ENCODE measurements around the gene FOXP1. TPM values are rescaled to one million over a fixed set of nuclear protein-coding genes. Genes with fewer than 3 reads are reported as not detected.

Gene FOXP1
- total RNA-seq, 1 donor from 2014 or later, result 137 TPM

GRCh38 chr3:71206305-71207165, 377.0 kb downstream of the FOXP1 start:
- intact Hi-C loops (cut with DNase I), result no loop called here
- DNase-seq (ENCODE audit: low spot score), result no peak
- ATAC-seq, result no peak

GRCh38 chr3:71203727-71204488, 379.6 kb downstream of the FOXP1 start:
- intact Hi-C loops (cut with DNase I), result no loop called here
- no peak for DNase-seq (ENCODE audit: low spot score)

GRCh38 chr3:71202848-71203533, 380.5 kb downstream of the FOXP1 start:
- DNase-seq (ENCODE audit: low spot score) (no peak), ATAC-seq (no peak)
- intact Hi-C loops (cut with DNase I), result no loop called here

More at GRCh38 chr3:71203727-71204488, 379.6 kb downstream of the FOXP1 start:
- ATAC-seq, result no peak

DNA sequence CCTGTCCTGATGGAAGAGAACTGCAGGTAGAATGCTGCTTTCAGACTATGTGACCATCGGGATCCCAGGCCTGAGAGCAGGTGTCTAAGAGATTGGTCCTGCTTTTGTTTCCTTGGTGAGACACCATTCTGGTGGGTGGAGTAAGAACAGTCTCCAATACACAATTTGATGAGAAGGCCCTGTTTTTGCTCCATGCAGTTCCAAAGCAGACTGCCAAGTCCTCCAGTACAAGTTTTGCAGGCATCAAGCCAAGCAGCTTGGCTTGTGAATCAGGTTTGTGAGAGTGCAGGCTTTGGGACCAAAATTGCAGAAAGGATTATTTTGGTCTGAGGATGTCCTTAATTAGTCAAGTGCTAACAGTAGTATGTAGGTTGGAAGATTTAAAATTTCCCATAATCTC, 381.6 kb downstream of the FOXP1 start:
- intact Hi-C loops (cut with DNase I), result no loop called here

DNA sequence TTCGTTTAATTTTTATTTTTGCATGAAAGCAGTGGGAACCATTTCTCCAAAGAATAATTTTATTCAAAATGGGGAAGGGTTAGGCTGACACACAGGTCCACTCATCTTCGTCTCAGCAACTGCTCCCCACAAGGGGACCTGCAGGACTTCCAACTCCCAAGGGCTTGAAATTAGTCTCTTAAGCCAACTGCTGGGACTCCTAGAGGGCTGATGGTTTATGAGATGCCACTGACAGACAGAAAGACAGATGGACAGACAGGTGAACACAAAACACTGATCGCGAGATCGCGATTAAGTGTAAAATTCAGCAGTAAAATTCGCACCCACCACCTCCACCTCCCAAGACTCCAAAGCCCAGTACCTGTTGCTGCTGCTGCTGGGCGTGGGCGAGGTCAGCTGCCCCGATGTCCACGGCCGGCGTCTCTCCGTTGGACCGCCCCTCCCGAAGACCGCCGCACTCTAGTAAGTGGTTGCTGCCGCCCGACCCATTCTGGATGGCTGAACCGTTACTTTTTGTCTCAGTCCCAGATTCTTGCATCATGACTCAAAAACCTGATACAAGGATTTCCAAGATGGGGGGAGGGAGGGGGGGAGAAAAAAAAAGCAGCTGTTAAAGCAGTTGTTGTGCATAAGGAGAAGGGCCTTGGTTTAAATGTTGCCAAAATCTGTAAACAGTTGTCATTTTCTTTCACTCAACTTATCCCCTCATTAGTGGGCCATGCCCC, 385.5 kb downstream of the FOXP1 start:
- DNase-seq (ENCODE audit: low spot score) (no peak), ATAC-seq (no peak)
- intact Hi-C loops (cut with DNase I), result no loop called here

More for the DNA sequence above, 381.6 kb downstream of the FOXP1 start:
- peak; percentile 84 for ATAC-seq
- DNase-seq (ENCODE audit: low spot score), result peak; percentile 77

DNA sequence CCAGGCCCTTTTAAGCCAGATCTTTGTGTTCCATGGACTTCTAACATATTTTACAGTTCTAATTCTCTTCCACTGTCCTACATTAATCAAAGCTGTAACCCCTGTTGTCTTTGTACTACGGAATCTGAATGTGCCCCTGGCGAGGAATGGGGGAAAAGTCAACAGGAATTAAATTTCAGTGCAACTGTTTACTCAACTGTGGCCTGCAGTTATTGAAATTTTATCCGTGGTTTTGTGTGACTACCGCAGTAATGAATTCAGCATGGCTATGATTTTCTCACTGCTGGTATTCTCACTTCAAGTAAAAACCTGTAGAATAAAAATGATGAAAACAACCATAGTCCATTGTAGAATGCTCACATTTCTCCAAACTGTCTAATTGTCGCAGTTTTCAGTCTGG, 388.0 kb downstream of the FOXP1 start:
- intact Hi-C loops (cut with DNase I), result no loop called here
- ATAC-seq (no peak), DNase-seq (ENCODE audit: low spot score) (no peak)

GRCh38 chr3:71194785-71195184, 388.7 kb downstream of the FOXP1 start:
- ATAC-seq (no peak), DNase-seq (ENCODE audit: low spot score) (no peak)
- intact Hi-C loops (cut with DNase I), result no loop called here

DNA sequence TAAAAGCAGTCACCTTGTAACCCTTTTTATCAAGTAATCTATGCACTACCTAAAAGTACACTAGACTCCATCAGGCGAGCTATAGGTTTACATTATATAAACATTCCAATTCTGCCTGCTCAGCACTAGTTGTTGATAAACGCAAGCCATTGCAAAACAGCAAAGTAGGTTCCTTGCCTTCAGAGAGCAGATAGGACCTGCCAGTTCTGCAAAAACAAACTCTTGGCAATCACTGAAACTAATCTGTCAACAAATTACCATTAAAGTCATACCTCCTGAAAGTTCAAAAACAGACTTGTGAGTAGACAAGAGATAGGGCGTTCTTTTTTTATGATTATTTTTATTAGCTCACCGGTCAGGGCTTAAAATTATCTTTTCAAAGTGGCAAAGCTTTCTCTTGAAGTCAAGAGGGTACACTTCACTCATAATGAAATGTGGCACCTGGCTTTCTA, 392.5 kb downstream of the FOXP1 start:
- intact Hi-C loops (cut with DNase I), result no loop called here
- ATAC-seq (no peak), DNase-seq (ENCODE audit: low spot score) (no peak)

- intact Hi-C loops (cut with DNase I), result no loop called here
- DNase-seq (ENCODE audit: low spot score), result no peak
- ATAC-seq, result no peak
Observed at GRCh38 chr3:71189480-71189879, 394.0 kb downstream of the FOXP1 start.

DNA sequence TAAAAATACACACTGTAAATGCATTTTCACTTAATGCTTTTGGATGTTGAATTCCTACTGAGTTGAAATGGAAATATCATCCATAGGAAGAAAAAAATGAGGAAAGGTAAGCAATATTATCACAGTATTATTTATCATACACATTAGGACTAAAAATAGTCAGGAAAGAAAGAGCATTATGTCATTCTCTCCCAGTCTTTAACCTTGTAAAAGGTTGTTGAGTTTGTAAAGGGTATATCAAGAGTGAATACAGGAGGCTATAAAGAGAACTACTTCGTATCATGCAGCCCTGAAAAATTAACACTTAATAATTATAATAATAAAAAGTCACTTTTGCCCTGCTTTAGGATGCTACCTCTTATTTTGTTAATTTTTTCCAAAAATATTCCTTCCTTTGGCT, 395.8 kb downstream of the FOXP1 start:
- intact Hi-C loops (cut with DNase I), result no loop called here
- ATAC-seq (no peak), DNase-seq (ENCODE audit: low spot score) (no peak)

DNA sequence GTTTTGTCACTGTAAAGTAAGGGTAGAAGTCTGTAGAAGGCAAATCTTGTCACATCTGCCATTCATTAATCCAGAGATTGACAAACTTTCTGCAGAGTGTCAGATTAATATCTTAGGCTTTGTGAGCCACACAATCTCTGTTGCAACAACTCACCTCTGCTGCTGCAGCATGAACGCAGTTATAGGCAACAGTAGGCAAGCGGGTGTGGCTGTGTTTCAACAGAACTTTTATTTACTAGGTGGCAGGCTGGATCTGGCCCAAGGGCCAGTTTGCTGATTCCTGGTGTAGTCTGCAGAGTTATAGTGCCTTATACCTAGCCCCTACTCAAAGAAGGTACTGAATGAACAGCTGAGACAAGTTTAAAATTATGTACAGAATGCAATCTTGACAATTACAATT, 396.7 kb downstream of the FOXP1 start:
- no peak for DNase-seq (ENCODE audit: low spot score)
- ATAC-seq, result no peak
- intact Hi-C loops (cut with DNase I), result no loop called here

DNA sequence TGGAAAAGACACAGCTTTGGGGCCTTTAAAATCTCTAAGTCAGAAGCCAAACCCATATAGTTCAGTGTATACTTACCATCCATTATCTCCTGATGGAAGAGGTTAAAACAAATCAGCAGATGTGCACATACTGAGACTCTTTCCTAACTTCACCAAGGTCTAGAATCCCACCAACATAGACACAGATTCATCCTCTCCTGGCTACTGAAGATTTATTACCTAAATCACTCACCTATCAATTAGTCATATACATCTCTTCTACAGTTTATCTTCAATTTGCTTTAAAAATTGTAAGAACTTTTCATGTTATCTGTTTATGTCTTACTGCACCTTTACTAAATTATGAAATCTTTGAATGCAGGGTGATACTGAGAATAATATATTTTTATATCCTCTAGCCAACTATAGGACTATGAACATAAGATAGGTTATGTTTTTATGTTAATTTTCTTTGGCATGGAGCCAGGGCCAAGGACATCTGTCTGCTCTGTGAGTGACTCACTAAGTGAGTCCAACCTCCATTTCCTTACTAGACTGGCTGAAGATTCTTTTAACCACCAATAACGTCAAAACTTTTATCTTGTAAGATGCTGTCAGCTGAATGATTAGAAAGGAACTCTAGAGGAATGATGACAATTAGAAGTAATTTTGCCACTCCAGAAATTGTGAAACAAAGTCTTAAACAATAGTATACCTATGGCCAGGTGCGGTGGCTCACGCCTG, 397.6 kb downstream of the FOXP1 start:
- ATAC-seq, result no peak
- DNase-seq (ENCODE audit: low spot score), result no peak
- intact Hi-C loops (cut with DNase I), result no loop called here

DNA sequence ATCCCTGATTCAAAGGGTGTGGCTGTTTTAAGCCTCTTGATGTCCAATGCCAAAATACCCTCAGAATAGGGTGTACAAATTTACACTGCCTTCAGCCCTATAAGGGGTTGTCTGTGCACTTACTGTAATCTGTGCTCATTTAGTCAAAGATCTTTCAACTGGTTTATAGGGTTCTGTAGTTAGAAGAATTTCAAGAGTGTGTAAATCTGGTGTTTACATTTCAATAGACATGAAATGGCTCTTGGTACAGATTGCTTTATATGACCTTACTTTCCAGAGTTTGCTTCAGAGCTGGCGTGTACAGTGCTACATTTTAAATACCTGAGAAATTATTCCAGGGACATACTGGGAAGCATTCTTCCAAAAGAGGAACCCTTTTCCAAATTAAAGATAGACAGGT, 399.3 kb downstream of the FOXP1 start:
- ATAC-seq, result no peak
- intact Hi-C loops (cut with DNase I), result no loop called here
- no peak for DNase-seq (ENCODE audit: low spot score)

- ATAC-seq, result no peak
- intact Hi-C loops (cut with DNase I), result no loop called here
- no peak for DNase-seq (ENCODE audit: low spot score)
Observed at GRCh38 chr3:71183549-71183948, 400.0 kb downstream of the FOXP1 start.

DNA sequence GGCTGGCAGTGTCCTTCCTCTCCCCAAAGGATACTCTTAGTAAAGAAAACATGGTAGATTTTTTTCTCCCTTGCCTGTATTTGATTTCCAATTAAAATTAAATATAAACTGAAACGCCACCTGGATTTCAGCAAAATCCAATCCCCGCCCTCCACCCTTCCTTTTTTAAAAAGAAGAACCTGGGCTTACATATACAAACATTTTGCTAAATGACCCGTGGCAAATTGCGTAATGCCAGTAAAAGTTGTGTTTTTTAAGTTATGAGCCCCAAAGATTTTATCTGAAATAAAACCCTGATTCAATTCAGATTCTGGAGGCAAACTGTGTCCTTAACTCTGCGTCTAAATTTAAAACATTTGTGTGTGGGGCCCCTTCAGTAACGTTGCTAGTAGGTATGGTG, 403.0 kb downstream of the FOXP1 start:
- no peak for DNase-seq (ENCODE audit: low spot score)
- intact Hi-C loops (cut with DNase I), result no loop called here

GRCh38 chr3:71177375-71177774, 406.2 kb downstream of the FOXP1 start:
- ATAC-seq (no peak), DNase-seq (ENCODE audit: low spot score) (no peak)
- intact Hi-C loops (cut with DNase I), result no loop called here

More for the DNA sequence above, 403.0 kb downstream of the FOXP1 start:
- ATAC-seq, result no peak

DNA sequence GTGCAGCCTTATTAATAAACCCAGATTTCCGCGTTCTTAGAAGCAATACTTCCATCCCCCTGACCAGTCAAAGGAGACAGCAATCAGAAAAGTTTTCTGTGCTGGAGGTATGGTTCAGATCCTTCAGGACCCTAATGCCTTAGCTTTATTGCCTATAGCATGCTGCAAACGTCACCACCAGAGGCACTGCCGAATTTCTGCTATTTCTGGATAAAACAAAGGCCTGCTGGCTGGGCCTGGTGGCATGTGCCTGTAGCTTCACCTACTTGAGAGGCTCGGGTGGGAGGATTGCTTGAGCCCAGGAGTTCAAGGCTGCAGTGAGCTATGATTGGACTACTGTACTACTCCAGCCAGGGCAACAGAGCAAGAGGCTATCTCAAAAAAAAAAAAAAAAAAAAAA, 407.2 kb downstream of the FOXP1 start:
- DNase-seq (ENCODE audit: low spot score) (no peak), ATAC-seq (no peak)
- intact Hi-C loops (cut with DNase I), result no loop called here

GRCh38 chr3:71175691-71176365, 407.7 kb downstream of the FOXP1 start:
- intact Hi-C loops (cut with DNase I), result no loop called here
- ATAC-seq (no peak), DNase-seq (ENCODE audit: low spot score) (no peak)
